Left ventricle myocardium superior (tissue), 1 donor: Measurements from ENCODE around the gene TEX44. TPM values are rescaled to one million over a fixed set of nuclear protein-coding genes. Genes with fewer than 3 reads are reported as not detected.
A peak's percentile ranks its signal among the peaks of the same experiment; 100 is the strongest.

Source experiments
- ATAC-seq: fragments of 200-7000 bp; cut with Tn5 transposase; one replicate; pipeline ENCODE4 v1.9.1; 2020; ENCODE audit warnings: mild to moderate bottlenecking, moderate library complexity
- DNase-seq: peaks from one replicate; pipeline ENCODE4 v3.0.0-alpha.2; 2020
- intact Hi-C: fragments of 100-400 bp; cut with micrococcal nuclease; formaldehyde crosslinking; loops from one replicate; pipeline ENCODE4 v1.11.0; 2022
- total RNA-seq: library from RNA; stranded (reverse); fragmentation: NEBNext Ultra II Directional; extraction: Animal tissue kit (Norgen Biotek cat#: 25700); gene quantifications from one replicate; pipeline ENCODE4 v1.2.1, GENCODE V29; 2021
- donor health status: DM: no; HTN: yes; CAD: no; lungs with severe emphysema.

Gene TEX44
- total RNA-seq, 1 donor from 2014 or later: not detected

- peak; percentile 90 for DNase-seq
- intact Hi-C loops: no loop called here
- ATAC-seq: peak; percentile 5
Measured at GRCh38 chr2:231601356-231602229, 8.9 kb downstream of the TEX44 start.

- intact Hi-C loops: no loop called here
- ATAC-seq (no peak), DNase-seq (no peak)
Measured at GRCh38 chr2:231602859-231603467, 10.3 kb downstream of the TEX44 start.

DNA sequence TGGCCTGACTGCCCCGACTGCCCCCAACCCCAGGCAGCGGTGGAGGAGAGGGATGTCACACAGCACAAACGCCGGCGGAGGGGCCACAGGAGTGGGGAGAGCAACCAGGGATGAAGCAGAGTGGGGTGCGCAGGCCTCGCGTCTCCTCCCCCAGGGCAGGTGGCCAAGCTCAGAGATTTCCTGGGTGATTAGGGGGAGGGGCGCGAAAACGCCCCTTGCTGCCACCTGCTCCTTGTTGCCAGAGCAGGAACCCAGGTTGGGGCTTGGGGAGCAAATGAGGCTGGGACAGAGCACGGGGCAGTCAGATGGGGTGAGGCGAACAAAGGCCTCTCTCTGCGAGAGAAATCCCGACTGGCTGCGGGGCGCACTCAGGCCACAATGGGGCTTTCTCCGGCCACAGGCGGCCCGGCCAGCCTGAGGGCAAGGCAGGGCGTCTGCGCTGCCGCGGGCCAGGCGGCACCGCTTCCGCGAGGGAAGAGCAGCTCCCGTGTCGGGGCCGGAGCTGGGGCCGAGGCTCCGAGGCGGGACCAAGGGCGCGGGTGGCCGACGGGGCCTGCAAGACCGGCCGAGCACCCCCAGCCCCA is 11.5 kb downstream of the TEX44 start:
- ATAC-seq (peak; percentile 11), DNase-seq (peak; percentile 63)
- intact Hi-C loops: no loop called here

GRCh38 chr2:231604685-231605606 is 12.3 kb downstream of the TEX44 start:
- peak; percentile 92 for ATAC-seq
- intact Hi-C loops: no loop called here

DNA sequence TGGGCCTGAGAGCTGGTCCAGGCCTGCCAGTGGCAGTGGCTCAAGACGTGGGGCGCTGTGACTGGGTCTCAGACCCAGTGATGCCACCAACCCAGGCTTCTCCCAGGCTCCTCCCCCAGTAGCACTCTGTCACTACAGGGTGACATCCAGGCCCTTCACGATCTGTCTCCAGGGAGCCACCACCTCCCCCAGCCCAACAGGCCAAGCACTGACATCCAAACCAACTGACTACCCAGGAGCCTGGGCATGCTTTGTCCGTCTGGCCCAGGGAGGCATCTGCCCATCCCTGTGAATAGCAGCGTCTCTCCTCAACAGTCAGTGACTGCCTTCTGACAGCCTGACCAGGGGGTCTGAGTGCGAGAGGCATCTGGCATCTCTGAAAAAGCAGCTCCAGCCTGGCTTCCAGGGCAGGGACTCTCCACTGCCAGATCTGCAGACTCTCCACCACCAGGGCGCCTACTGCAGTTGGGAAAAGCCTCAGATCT is 13.0 kb downstream of the TEX44 start:
- ATAC-seq: peak; percentile 35
- intact Hi-C loops: no loop called here
- DNase-seq: peak; percentile 69

More at GRCh38 chr2:231604685-231605606, 12.3 kb downstream of the TEX44 start:
- DNase-seq: peak; percentile 100

GRCh38 chr2:231606941-231607340 is 14.3 kb downstream of the TEX44 start:
- no peak for DNase-seq
- no peak for ATAC-seq
- intact Hi-C loops: no loop called here

DNA sequence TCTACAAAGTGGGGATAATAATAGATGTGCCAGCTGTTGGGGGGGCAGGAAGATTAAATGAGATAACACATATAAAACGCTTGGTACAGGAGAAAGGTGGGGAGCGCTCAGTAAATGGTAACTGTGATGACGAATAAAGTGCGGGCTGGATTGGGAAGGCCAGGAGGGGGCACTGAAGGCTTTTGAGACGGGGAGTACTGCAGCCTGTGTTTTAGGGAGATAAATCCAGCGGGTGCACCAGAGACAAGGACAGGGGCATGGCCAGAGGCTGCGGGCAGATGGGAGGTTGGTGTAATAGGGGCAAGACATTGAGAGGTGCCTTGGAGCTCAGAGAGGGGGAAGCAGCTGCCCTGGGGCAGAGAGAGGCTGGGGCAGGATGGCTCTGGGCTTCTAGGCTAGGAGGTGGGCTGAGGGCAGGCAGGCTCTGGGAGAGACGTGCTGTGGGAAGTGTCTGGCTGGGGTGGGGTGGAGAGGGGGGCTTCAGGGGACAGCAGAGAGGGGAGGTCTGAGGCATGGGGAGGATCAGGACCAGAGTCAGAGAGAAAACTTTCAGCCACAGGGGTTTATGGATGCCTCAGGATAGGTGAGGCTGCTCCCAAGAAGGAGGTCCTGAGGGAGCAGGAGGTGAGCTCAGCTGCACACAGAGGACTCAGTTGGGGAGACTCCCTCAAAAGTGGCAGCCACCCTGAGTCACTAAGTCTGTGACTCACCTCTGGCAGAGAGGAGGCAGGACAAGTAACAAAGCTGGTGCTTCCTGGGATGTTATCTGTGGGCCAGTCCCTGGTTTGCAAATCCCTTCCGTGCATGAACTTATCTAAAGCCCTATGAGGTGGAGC is 18.8 kb downstream of the TEX44 start:
- ATAC-seq (no peak), DNase-seq (peak; percentile 44)
- intact Hi-C loops: loop anchor here (2.0 to 5.0 kb wide), 2 partner anchors 56 to 103 kb away; no protein-coding TSS in a partner anchor

GRCh38 chr2:231612109-231612455 is 19.4 kb downstream of the TEX44 start:
- DNase-seq: peak; percentile 53

GRCh38 chr2:231612456-231613330 is 20.0 kb downstream of the TEX44 start:
- ATAC-seq (peak; percentile 69), DNase-seq (peak; percentile 96)
- intact Hi-C loops: loop anchor here (2.0 to 5.0 kb wide), 2 partner anchors 55 to 102 kb away; no protein-coding TSS in a partner anchor

More at GRCh38 chr2:231612109-231612455, 19.4 kb downstream of the TEX44 start:
- intact Hi-C loops: loop anchor here (2.0 to 5.0 kb wide), 2 partner anchors 55 to 103 kb away; no protein-coding TSS in a partner anchor
- peak; percentile 12 for ATAC-seq

- DNase-seq (peak; percentile 42), ATAC-seq (no peak)
- intact Hi-C loops: loop anchor here (2.0 to 5.0 kb wide), 2 partner anchors 54 to 102 kb away; no protein-coding TSS in a partner anchor
Measured at GRCh38 chr2:231613331-231613662, 20.6 kb downstream of the TEX44 start.

- ATAC-seq (peak; percentile 82), DNase-seq (peak; percentile 94)
- intact Hi-C loops: loop anchor here (2.0 to 5.0 kb wide), 2 partner anchors 53 to 101 kb away; no protein-coding TSS in a partner anchor
Measured at GRCh38 chr2:231613663-231614558, 21.2 kb downstream of the TEX44 start.

DNA sequence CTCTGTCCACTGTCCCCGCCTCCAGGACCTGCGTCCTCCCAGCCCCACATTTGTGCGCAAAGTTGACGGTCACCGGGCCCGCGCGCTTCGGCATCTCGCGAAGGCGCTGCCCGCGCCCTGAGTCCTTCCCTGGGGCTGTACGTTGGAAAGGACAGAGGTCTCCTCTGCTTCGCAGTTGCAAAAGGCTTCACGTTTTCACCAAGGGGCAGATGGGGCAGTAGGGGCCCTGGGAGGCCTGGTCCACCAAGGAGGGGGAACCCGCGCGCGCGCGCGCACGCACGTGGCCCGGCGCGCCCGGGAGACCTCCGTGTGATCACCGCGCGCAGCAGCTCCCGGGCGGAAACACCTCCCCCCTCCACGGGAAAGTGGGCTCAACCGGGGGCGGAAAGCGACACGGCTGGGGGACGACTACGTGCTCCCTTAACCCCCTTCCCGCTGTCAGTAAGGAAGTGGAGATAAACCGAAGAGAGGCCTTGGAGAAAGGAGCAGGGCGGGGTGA is 21.9 kb downstream of the TEX44 start:
- peak; percentile 38 for ATAC-seq

GRCh38 chr2:231615058-231615671 is 22.5 kb downstream of the TEX44 start:
- intact Hi-C loops: no loop called here
- ATAC-seq (no peak), DNase-seq (peak; percentile 51)

More for the DNA sequence above, 21.9 kb downstream of the TEX44 start:
- peak; percentile 78 for DNase-seq
- intact Hi-C loops: loop anchor here (5.0 kb wide), 1 partner anchor 53 kb away; no protein-coding TSS in a partner anchor

DNA sequence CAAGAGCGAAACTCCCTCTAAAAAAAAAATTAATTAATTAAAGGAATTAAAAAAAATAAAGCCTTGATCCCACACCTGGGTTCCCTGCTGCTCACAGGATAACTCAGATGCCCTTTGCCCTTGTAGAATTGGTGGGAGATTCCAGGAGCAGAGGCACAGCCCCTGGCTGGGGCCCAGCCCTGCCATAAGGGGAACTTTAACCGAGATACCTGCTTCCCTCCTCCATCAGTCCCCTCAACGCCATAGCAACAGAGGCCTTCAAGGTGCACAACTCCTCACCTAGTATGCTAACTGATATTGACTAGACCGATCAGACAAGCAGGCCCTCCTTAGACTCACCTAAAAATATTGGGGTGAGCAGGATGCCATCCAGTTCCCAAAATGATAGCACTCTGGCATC is 23.6 kb downstream of the TEX44 start:
- DNase-seq (no peak), ATAC-seq (no peak)
- intact Hi-C loops: no loop called here
